GM18517 (cell line): ENCODE data around the gene CDH23.
"Not testable (repeated sequence)": the region's sequence is repeated elsewhere in the genome, so short reads cannot be mapped to it uniquely, and the experiment has no call there.

ENCODE experiments used
- ATAC-seq: cut with Tn5 transposase; IDR thresholded peaks from one replicate; pipeline ENCODE4 v1.9.1; 2021; ENCODE audit warnings: mild to moderate bottlenecking, moderate library complexity; ENCODE audit not compliant: unreplicated experiment

The CDH23 gene

GRCh38 chr10:71396711-71397295 lies at the start of gene CDH23:
Gene CDH23, plus strand, starts transcription at chr10:71396920. Its CDS starts 42,912 bp downstream, at chr10:71439832.
- ATAC-seq, result no peak

- ATAC-seq, result no peak
Measured at GRCh38 chr10:71347587-71348395, 48.9 kb upstream of the CDH23 start.

DNA sequence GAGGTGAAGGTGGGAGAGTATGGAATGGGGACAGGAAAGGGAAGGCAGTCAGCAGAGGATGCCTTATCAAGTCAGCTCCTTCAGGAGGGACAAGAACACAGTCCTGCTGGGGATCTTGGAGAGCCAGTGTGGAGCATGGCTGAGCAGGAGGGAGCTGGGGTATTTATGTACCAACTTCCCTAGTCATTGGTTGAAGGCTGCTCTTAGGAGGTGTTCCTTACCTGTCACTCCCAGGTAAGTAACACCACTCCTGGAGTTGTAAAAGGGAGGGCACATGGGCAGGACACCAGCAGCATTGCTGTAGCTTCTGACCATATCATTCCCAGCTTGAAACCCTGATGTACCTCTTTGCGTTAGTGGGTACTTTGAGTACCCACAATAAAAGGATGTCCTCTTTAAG lies 47.9 kb upstream of the CDH23 start:
- ATAC-seq, result no peak

GRCh38 chr10:71349406-71349805 lies 47.3 kb upstream of the CDH23 start:
- ATAC-seq, result no peak

- no peak for ATAC-seq
Measured at GRCh38 chr10:71351087-71351486, 45.6 kb upstream of the CDH23 start.

DNA sequence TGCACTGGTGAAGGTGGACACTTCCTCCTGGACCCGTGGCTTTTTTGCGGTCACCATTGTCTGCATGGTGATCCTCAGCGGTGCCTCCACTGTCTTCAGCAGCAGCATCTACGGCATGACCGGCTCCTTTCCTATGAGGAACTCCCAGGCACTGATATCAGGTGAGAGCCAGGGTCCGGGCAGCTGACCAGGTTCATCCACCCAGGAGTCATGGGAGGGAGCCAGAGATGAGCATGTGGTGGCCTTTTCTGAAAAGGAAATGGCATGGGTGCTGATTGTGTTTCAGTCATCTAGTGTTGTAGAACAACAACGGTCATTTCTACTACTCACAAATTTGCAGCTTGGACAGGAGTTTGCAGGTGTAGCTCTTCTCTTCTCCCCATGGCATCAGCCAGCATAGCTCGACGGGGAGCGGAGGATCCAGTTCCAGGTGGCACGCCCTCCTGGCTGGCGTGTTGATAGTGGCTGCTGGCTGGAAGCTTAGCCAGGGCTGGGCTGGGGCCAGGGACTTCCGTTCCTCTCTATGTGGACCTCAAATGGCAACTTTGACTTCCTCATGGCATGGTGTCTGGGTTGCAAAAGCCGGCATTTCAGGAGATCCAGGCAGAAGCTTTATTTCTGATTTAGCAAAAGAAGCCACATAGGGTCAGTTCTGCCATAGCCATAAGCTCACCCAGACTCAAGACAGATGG lies 44.9 kb upstream of the CDH23 start:
- no peak for ATAC-seq

GRCh38 chr10:71353639-71354038 lies 43.1 kb upstream of the CDH23 start:
- no peak for ATAC-seq

DNA sequence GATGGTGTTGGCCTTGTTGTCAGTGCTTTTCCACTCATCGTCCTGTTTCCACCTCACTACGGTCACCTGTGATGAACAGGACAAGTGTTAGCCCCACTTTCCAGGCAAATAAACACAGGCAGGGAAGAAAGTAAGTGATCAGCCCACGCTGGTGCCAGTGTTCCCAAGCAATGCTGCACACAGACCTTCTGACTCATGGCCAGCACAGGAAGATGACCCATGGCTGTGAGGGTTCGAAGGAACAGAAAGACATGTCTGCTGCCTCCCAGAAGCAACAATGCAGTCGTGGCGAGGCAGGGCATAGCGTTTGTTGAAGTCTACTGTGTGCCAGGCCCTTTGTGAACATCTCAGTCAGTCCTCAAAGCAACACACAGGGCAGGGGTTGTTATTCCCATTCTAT lies 41.9 kb upstream of the CDH23 start:
- no peak for ATAC-seq

DNA sequence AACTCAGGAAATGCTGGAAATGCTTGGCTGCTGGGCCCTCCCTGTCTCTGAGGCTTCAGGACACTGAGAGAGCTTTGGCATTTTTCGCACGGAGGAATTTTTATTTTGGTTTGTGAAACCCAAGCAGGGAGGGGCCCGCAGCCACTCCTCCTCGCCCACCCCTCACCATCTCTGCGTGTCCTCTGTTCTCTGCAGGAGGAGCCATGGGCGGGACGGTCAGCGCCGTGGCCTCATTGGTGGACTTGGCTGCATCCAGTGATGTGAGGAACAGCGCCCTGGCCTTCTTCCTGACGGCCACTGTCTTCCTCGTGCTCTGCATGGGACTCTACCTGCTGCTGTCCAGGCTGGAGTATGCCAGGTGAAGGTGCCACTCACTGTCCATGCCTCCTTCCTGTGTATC lies 40.8 kb upstream of the CDH23 start:
- ATAC-seq, result no peak

DNA sequence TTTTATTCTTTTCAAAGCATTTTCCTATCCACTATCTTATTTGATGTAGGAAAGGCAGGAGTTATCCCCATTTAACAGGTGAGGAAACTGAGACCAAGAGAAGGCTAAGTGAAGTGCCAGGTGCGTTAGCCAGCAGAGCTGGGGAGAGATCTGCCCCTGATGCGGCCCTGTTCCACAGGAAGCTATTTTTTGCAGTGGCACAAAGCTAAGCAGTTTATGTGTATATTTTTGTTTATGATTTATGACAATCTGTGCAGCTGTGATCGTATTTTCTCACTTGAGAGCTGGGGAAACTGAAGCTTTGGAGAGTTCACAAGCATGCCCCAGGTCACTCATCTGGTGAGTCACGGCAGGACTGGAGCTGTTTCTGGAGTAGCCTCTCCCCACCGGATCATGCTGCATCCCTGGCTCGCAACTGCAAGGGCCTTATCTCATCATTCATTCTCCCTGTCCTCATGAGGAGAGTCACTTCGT lies 38.9 kb upstream of the CDH23 start:
- no peak for ATAC-seq

DNA sequence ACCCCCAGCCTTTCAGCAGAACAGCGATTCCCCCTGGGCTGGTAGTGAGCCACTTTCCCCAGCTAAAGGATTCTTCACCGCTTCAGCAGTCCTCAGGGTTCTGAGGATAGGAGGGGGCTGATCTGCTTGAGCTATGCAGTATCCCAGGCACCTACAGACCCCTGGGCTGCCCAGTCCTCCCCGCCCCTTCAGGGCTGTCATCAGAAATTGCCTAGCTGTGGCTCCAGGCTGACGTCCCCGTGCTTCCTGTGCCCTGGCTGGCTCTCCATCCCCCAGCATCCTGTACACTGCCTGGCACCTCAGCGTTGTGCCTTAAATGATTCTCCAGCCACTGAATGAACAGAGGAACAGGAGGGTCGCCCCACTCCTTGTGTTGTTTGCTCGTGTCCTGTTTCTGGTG lies 38.4 kb upstream of the CDH23 start:
- no peak for ATAC-seq

DNA sequence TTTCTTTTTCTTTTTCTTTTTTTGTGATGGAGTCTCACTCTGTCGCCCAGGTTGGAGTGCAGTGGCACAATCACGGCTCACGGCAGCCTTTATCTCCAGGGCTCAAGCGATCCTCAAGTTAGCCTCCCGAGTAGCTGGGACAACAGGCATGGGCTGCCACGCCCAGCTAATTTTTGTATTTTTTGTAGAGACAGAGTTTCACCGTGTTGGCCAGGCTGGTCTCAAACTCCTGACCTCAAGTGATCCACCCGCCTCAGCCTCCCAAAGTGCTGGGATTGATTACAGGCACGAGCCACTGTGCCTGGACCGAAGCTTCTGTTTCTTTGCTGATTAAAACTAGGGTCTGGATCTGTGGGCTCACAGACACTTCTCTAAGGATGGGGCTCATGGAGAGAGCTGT lies 37.8 kb upstream of the CDH23 start:
- not testable (repeated sequence) for ATAC-seq

DNA sequence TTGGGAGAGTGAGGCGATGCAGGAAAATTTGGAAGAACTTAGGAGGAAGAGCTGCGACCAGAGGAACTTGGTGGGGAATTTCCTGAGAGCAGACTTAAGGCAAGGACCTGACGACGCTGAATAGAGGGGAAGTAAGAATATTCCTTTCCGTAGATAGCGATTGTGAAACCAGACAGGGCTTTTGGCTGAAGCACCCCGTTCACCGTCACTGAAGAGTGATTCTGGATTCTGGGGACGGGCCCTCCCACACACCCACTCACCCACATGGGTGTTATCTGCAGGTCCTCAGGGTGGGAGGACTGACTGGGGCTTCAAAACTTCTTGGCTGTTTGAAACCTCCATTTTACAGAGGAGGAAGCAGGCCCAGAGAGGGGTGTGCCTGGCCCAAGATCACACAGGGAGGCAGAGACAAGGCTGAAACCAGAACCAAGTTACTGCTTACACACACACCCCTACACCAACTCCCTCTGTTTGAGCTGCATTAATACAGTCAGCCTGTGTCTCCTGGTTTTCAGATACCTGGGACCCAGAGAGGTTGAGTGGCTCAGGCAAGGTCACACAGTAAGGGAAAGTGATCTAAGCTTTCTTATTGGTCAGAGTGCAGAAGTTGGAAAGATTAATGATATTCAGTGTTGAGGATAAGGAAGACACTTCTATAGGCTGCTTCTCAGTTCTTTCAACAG lies 37.2 kb upstream of the CDH23 start:
- ATAC-seq, result no peak

- ATAC-seq, result no peak
Measured at GRCh38 chr10:71360735-71361134, 36.0 kb upstream of the CDH23 start.

GRCh38 chr10:71361581-71361980 lies 35.1 kb upstream of the CDH23 start:
- no peak for ATAC-seq

DNA sequence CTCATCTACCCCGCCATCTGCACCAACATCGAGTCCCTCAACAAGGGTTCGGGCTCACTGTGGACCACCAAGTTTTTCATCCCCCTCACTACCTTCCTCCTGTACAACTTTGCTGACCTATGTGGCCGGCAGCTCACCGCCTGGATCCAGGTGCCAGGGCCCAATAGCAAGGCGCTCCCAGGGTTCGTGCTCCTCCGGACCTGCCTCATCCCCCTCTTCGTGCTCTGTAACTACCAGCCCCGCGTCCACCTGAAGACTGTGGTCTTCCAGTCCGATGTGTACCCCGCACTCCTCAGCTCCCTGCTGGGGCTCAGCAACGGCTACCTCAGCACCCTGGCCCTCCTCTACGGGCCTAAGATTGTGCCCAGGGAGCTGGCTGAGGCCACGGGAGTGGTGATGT lies 34.6 kb upstream of the CDH23 start:
- ATAC-seq, result no peak

GRCh38 chr10:71363936-71364335 lies 32.8 kb upstream of the CDH23 start:
- no peak for ATAC-seq

DNA sequence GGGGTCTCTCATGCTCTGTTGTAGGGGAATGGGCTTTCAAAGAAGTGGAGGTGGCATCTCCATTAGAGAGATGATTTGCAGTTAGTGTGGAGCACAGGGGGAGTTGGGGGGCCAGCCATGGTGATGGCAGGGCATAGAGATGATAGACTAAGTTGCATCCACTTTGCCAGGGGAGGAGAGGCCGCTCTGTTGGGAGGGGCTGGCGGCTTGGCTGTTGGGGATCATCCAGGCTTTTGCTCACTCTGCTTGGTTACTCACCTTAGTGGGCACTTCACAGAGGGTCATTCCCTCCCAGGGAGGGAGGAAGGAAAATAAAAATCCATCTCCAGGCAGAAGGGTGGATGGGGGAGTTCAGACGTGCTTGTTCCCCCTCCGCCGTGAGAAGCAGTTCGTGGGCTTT lies 31.4 kb upstream of the CDH23 start:
- ATAC-seq, result no peak

DNA sequence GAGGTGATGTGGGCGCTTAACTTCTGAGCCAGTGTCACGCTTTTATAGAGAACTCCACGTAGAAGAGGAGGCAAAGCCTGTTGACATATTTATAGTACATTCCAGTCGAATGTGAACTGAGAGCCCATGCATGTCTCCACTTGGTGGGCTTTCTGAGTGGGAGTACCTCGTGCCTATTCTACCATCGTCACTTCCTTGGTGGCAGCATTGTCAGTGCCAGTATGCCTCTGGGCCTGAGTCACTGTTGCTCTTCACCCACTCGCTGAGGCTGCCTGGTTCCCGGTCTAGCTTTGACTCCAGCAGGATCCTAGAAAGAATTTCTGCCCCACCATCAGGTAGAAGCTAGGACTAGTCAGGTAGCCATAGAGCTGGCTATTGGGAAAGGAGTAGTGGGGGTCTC lies 30.0 kb upstream of the CDH23 start:
- ATAC-seq, result no peak

DNA sequence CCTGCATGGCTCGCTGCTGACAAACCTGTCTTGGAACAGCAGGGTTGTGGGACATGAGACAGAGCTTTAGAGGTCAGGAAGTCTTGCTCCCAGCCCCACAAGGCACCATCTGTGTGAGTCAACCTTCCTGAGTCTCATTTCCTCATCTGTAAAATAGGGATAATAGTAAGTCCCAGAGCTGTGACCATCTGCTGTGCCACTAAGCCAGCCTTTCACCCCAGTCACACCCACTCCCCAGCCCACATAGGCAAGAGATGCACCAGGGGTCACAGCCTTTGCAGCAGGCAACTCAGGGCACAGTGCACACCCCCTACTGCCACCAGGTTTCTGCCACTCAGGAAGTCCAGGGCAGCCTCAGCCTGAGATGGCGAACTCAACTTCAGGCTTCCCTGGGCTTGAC lies 29.4 kb upstream of the CDH23 start:
- ATAC-seq, result no peak

DNA sequence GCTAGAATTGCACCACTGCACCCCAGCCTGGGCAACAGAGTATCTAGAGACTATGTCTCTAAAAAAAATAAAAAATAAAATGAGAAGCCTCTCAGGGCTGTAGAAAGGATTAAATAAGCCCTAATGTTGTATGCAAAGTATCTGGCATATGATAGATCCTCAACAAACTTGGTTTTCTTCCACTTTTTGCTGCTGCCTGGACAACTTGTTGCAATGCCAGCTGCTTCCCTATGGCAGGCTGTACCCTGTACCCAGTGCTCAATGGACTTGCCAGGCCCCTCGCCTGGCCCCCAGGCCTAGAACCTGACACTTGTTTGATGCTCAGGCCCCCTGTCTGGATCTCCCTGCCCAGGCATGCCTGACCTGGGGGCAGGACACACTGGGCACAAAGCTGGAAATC lies 28.5 kb upstream of the CDH23 start:
- ATAC-seq, result no peak
